IPS-15b (cell line): ENCODE results near the gene CDA.

Source experiments
- H3K27me3 ChIP-seq: one replicate; pipeline ENCODE4 v1.6.1; 2013; ENCODE audit warnings: low read length; ENCODE audit not compliant: control insufficient read depth, insufficient read depth
- H3K36me3 ChIP-seq: one replicate; pipeline ENCODE4 v1.6.1; 2013; ENCODE audit warnings: low read length; ENCODE audit not compliant: control insufficient read depth, insufficient read depth
- H3K4me1 ChIP-seq: one replicate; pipeline ENCODE4 v1.6.1; 2013; ENCODE audit warnings: mild to moderate bottlenecking, low read length; ENCODE audit not compliant: control insufficient read depth, insufficient read depth
- H3K4me3 ChIP-seq: one replicate; pipeline ENCODE4 v1.5.1; 2013; ENCODE audit warnings: low read depth, low read length
- H3K9ac ChIP-seq: one replicate; pipeline ENCODE4 v1.6.1; 2013; ENCODE audit warnings: low read depth, mild to moderate bottlenecking, low read length
- H3K9me3 ChIP-seq: one replicate; pipeline ENCODE4 v1.6.1; 2013; ENCODE audit warnings: mild to moderate bottlenecking, low read length; ENCODE audit not compliant: control insufficient read depth, insufficient read depth

Gene CDA

DNA sequence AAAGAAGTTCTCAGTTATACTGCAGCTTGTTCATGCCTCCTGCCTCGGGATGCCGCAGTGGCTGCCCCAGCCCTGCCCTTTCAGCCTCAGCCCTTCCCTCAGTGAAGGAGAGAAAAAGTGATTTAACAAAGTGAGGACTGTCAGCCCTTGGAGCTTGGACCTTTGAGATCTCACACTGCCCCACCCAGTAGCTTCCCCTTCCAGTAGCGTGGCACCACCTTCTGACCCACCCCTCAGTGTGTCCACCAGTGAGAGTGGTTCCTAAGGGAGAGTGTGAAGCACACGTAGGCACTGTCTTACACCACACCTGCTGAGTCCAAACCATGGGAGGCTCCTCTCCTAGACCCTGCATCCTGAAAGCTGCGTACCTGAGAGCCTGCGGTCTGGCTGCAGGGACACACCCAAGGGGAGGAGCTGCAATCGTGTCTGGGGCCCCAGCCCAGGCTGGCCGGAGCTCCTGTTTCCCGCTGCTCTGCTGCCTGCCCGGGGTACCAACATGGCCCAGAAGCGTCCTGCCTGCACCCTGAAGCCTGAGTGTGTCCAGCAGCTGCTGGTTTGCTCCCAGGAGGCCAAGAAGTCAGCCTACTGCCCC is at the start of gene CDA:
TSS of gene CDA (plus strand) at position 464 of the 592 bp plus-strand sequence. CDS start at position 497, 33 bp downstream.
- peak within 1 kb of the TSS; percentile 40 for H3K4me3 ChIP-seq
- H3K9me3 ChIP-seq, result no peaks in the 10 kb centered on the region
- H3K4me1 ChIP-seq, result peaks cover 7% of the 10 kb centered on the region
- H3K27me3 ChIP-seq, result no peaks in the 10 kb centered on the region
- H3K9ac ChIP-seq, result peak within 1 kb of the TSS; percentile 50
- no peaks in the 10 kb centered on the region for H3K36me3 ChIP-seq

GRCh38 chr1:20540281-20540680 is 48.6 kb upstream of the CDA start:
- Histone ChIP-seq H3K9ac (no peak overlapping the region), H3K4me3 (no peak overlapping the region), H3K36me3 (no peaks in the 10 kb centered on the region), H3K4me1 (no peaks in the 10 kb centered on the region), H3K9me3 (no peaks in the 10 kb centered on the region), H3K27me3 (peaks cover 6% of the 10 kb centered on the region)

DNA sequence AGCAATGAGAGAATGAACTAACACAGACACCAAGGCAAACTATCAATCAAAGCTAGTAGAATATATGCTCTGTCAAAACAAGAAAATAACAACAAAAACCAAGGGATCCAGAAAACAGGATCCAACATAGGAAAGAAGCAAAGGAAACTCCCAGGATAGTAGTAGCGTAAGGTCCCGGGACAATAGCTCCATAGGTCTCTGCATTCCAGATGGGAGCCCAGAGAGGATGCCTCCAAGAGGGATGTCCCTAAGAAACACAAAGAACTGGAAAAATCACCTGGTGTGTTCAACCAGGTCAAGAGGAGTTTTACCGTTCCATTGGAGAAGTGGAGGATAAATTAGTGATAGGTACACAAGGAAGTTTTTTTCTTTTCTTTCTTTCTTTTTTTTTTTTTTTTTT is 42.3 kb upstream of the CDA start:
- Histone ChIP-seq H3K4me3 (no peak overlapping the region), H3K27me3 (peaks cover 17% of the 10 kb centered on the region), H3K9ac (no peak overlapping the region), H3K4me1 (no peaks in the 10 kb centered on the region), H3K36me3 (no peaks in the 10 kb centered on the region), H3K9me3 (no peaks in the 10 kb centered on the region)

- Histone ChIP-seq H3K36me3 (no peaks in the 10 kb centered on the region), H3K9ac (no peak overlapping the region), H3K4me1 (no peaks in the 10 kb centered on the region), H3K4me3 (peak overlapping the region; percentile 61), H3K9me3 (no peaks in the 10 kb centered on the region), H3K27me3 (peaks cover 56% of the 10 kb centered on the region)
These were observed 37.7 kb upstream of the CDA start for GRCh38 chr1:20551161-20551560.

- Histone ChIP-seq H3K9ac (peak within 1 kb of the TSS; percentile 54), H3K4me1 (no peaks in the 10 kb centered on the region), H3K27me3 (peaks cover 61% of the 10 kb centered on the region), H3K4me3 (peak within 1 kb of the TSS; percentile 61), H3K9me3 (no peaks in the 10 kb centered on the region), H3K36me3 (no peaks in the 10 kb centered on the region)
These were observed 36.8 kb upstream of the CDA start, which contains the start of gene FAM43B for GRCh38 chr1:20551945-20552727. FAM43B (plus strand) TSS chr1:20552573; CDS start chr1:20552974, 401 bp downstream.

- H3K27me3 ChIP-seq, result peaks cover 65% of the 10 kb centered on the region
- peak overlapping the region; percentile 61 for H3K4me3 ChIP-seq
- H3K9ac ChIP-seq, result peak overlapping the region; percentile 54
These were observed 36.0 kb upstream of the CDA start for GRCh38 chr1:20552728-20553445.

DNA sequence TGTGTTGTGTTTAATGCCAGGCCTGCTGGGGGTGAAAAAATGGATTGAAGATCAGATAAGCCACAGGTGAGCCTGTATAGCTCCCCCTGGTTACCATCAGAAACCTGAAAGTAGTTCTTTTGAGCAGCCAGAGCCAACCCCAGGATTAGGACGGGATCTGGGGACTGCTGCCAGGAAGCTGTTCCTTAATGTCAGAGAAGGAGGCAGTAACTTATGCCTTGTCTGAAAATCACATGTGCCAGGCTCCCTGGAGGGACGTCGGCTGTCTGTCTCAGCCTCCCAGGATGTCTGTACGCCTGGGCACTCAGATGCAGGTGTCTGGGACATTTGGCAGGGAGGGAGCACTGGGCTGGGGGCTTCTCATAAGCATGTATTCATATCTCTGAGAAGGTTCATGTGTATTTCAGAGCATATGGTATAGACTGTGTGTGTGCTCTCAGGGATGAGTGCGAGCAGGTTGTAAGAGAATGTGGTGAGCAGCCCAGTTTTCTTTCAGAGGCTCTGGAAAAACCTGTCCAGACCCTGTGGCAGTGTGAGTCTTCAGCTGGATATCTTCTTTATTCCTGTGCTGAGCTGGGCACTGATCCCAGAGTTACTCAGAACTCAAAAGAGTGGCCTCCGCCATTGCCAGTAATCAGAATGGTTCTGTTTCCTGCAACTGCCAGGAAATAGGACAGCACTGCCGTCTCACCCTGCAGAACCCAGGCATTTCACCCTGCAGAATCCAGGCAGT is 33.7 kb upstream of the CDA start:
- Histone ChIP-seq H3K36me3 (no peaks in the 10 kb centered on the region), H3K4me1 (no peaks in the 10 kb centered on the region), H3K4me3 (no peak overlapping the region), H3K9me3 (no peaks in the 10 kb centered on the region), H3K9ac (no peak overlapping the region), H3K27me3 (peaks cover 65% of the 10 kb centered on the region)

More at GRCh38 chr1:20552728-20553445, 36.0 kb upstream of the CDA start:
- no peaks in the 10 kb centered on the region for H3K9me3 ChIP-seq
- no peaks in the 10 kb centered on the region for H3K36me3 ChIP-seq
- no peaks in the 10 kb centered on the region for H3K4me1 ChIP-seq

DNA sequence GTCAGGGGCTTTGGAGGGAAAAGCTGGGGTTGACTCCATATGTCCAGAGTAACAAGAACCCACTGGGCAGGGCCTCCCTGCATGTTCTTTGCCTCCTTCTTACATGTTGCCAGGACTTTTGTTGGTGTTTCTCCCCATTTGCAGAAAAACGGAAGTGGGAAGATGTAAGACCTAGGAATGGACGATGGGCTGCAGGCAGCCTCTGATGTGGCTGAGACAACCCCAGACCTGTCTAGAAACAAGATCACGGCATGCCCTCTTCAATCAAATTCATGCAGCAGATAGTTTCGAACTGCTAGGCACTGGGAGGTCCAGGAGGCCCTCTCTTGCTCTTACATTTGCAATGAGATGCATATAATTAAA is 33.2 kb upstream of the CDA start:
- Histone ChIP-seq H3K4me3 (no peak overlapping the region), H3K9me3 (no peaks in the 10 kb centered on the region), H3K27me3 (peaks cover 65% of the 10 kb centered on the region), H3K9ac (no peak overlapping the region), H3K4me1 (no peaks in the 10 kb centered on the region), H3K36me3 (no peaks in the 10 kb centered on the region)

DNA sequence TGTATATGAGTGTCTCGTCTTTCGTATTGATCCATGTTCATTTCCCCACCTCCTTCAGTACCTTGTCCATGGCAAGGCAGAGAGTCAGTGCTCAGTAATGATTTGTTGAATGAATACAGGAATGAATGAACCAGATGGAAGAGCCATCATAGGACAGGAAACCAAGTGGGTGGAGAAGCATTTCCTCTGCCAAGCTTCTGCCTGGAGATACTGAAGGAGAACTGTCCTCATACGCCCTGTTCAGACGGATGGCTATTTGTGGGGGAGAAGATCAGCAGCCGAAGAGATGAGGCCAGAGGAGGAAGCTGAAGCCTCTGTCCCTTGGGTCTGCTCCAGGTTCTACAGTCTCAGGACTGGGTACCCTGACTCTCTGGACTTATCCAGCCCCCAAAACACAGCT is 30.7 kb upstream of the CDA start:
- Histone ChIP-seq H3K4me1 (no peaks in the 10 kb centered on the region), H3K36me3 (no peaks in the 10 kb centered on the region), H3K4me3 (no peak overlapping the region), H3K9ac (no peak overlapping the region), H3K27me3 (peaks cover 44% of the 10 kb centered on the region), H3K9me3 (no peaks in the 10 kb centered on the region)

GRCh38 chr1:20560966-20561365 is 27.9 kb upstream of the CDA start:
- peaks cover 17% of the 10 kb centered on the region for H3K27me3 ChIP-seq
- no peaks in the 10 kb centered on the region for H3K36me3 ChIP-seq
- no peaks in the 10 kb centered on the region for H3K4me1 ChIP-seq

GRCh38 chr1:20565234-20565633 is 23.7 kb upstream of the CDA start:
- H3K4me1 ChIP-seq, result no peaks in the 10 kb centered on the region
- no peaks in the 10 kb centered on the region for H3K9me3 ChIP-seq
- no peak overlapping the region for H3K4me3 ChIP-seq
- H3K9ac ChIP-seq, result no peak overlapping the region
- H3K27me3 ChIP-seq, result peaks cover 6% of the 10 kb centered on the region
- no peaks in the 10 kb centered on the region for H3K36me3 ChIP-seq

More at GRCh38 chr1:20560966-20561365, 27.9 kb upstream of the CDA start:
- no peaks in the 10 kb centered on the region for H3K9me3 ChIP-seq
- H3K9ac ChIP-seq, result no peak overlapping the region
- H3K4me3 ChIP-seq, result no peak overlapping the region
